AG04449 (cell line): ENCODE results near the gene GGA2.

Experiments used
- CTCF ChIA-PET: fragments of 350-600 bp; formaldehyde crosslinking; extraction: SDS; loops from one replicate; lab custom pipeline; 2021; ENCODE audit warnings: antibody characterized with exemption; lab: Yijun Ruan, JAX
- POLR2A ChIA-PET: fragments of 400-600, 350-600 bp; formaldehyde crosslinking; extraction: SDS; loops from one replicate; lab custom pipeline; 2020; ENCODE audit warnings: antibody characterized with exemption, inconsistent platforms; lab: Yijun Ruan, JAX
- DNase-seq: peaks from one replicate; pipeline ENCODE4 v3.0.0-alpha.2; 2010; ENCODE audit warnings: low read depth, low spot score
- H3K4me3 ChIP-seq: 2 replicates; pipeline ENCODE4 v1.5.1; 2011; ENCODE audit warnings: low read depth, mild to moderate bottlenecking, control low read depth, low read length
- TF ChIP-seq, protein P1 (sequence below): IDR thresholded peaks from one replicate; pipeline ENCODE4 v1.5.1; 2011; ENCODE audit warnings: mild to moderate bottlenecking, moderate library complexity, low read length, control low read depth, inconsistent platforms; ENCODE audit not compliant: insufficient read depth; ENCODE audit errors: missing control alignments

GGA2 gene

DNA sequence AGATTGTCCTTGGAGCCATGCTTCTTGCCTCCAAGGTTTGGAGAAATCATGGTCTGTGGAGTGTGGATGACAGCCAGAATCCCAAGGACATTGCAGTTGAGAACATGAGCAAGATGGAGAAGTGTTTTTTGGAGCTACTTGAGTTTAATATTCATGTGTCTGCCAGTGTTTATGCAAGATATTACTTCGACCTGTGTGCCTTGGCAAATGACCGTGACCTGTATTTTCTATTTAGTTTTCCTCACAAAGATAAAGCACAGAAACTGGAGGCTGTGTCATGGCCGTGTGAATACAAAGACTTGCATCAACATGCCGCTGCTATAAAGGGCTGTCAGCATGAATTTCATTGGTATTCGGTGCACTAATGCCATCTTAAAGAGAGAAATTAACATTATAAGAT lies 9.0 kb downstream of the GGA2 start:
- CTCF ChIA-PET = no interaction called here
- no peak overlapping the region for H3K4me3 ChIP-seq
- TF ChIP-seq, protein P1, sequence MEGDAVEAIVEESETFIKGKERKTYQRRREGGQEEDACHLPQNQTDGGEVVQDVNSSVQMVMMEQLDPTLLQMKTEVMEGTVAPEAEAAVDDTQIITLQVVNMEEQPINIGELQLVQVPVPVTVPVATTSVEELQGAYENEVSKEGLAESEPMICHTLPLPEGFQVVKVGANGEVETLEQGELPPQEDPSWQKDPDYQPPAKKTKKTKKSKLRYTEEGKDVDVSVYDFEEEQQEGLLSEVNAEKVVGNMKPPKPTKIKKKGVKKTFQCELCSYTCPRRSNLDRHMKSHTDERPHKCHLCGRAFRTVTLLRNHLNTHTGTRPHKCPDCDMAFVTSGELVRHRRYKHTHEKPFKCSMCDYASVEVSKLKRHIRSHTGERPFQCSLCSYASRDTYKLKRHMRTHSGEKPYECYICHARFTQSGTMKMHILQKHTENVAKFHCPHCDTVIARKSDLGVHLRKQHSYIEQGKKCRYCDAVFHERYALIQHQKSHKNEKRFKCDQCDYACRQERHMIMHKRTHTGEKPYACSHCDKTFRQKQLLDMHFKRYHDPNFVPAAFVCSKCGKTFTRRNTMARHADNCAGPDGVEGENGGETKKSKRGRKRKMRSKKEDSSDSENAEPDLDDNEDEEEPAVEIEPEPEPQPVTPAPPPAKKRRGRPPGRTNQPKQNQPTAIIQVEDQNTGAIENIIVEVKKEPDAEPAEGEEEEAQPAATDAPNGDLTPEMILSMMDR = no peak
- POLR2A ChIA-PET = no interaction called here
- no peak for DNase-seq

DNA sequence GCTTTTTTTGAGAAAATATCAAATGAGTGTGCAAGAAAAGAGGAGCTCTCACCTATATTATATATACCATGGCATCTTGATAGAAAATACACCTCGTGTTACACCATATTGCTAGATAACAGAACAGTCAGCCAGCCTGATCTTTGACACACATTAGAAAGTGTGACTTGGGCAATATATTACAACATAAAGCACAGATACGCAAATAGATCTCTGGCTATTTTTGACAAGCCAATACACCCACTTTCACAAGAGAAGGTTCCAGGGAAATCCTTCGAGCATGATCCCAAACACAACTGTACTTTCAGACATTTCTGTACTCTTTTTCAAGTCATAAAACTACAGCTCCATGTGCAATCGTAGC lies 9.4 kb downstream of the GGA2 start:
- TF ChIP-seq, protein P1 = no peak
- POLR2A ChIA-PET = no interaction called here
- DNase-seq = no peak

DNA sequence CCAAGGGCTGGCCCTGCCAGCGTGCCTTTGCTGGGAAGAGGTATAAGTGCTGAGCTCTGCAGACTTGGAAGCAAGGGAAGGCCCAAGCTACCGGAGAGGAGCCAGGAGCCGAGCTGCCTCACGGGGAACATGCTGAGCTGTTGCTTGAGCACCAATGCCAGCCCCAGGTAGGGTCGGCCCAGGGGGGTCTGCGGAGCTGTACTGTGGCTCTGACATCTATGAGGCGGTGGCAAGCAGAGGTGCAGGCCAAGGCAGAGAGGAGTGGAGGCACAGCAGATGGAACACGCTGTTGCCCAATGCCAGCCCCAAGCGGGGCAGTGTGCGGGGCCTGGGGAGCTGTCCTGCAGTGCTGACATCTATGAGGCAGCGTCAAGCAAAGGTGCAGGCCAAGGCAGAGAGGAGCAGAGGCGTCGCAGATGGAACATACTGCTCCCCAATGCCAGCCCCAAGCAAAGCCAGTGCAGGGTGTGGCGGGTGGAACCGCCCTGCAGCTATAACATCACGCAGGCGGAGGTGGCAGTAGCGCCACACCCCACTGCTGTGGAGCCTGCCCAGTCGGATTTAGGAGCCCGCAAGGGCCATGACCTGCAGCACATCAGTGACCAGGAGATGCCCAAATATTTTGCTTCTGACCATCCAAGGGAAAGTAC lies 10.0 kb downstream of the GGA2 start:
- CTCF ChIA-PET = interaction anchor here (1.2 kb wide), 1 partner anchor 66 kb away, joined by 5 read pairs; no protein-coding TSS in a partner anchor
- no peak for DNase-seq

More for the DNA sequence above, 9.4 kb downstream of the GGA2 start:
- H3K4me3 ChIP-seq = no peak overlapping the region
- CTCF ChIA-PET = interaction anchor here (1.2 kb wide), 1 partner anchor 67 kb away, joined by 5 read pairs; no protein-coding TSS in a partner anchor

DNA sequence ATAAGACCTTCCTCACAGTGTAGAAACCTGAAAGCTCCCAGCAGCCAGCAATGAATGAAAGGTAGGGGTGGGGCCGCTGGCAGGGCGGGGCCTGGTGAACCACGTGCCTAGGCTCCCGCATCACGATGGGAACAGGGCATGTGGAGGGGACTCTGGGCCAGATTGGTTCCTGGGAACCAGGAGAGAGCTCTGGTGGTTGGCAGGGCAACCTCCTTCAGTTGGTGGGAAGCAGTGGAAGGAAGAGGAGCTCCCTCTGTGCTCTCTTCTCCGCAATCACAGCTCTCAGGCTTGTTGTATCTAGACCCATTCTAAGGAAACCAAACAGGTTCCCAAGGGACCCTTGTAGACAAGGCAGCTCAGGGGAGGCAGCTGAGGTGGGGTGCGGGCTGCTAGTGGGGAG lies 10.5 kb downstream of the GGA2 start:
- TF ChIP-seq, protein P1 = no peak
- no peak overlapping the region for H3K4me3 ChIP-seq
- CTCF ChIA-PET = interaction anchor here (1.2 kb wide), 1 partner anchor 66 kb away, joined by 5 read pairs; no protein-coding TSS in a partner anchor
- POLR2A ChIA-PET = no interaction called here
- no peak for DNase-seq

More for the DNA sequence above, 10.0 kb downstream of the GGA2 start:
- POLR2A ChIA-PET = no interaction called here
- no peak overlapping the region for H3K4me3 ChIP-seq
- TF ChIP-seq, protein P1 = no peak

DNA sequence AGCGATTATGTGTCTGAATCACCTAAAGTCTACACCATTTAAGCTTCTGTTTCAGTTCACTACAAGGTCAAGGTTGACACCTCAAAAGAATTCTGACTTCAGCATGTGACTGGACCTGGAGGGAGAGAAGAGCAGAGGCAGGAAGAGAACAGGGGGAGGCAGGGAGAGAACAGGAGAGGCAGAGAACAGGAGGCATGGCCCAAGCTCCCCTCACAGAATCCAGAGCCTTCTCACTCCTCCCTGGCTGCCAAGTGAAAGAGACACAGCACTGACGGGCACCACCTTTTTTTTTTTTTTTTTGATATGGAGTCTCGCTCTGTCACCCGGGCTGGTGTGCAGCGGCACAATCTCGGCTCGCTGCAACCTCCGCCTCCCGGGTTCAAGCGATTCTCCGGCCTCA lies 11.4 kb downstream of the GGA2 start:
- H3K4me3 ChIP-seq = no peak overlapping the region
- POLR2A ChIA-PET = no interaction called here
- no peak for DNase-seq
- CTCF ChIA-PET = interaction anchor here (0.7 kb wide), 1 partner anchor 16 kb away, joined by 4 read pairs; no protein-coding TSS in a partner anchor
- TF ChIP-seq, protein P1 = no peak

DNA sequence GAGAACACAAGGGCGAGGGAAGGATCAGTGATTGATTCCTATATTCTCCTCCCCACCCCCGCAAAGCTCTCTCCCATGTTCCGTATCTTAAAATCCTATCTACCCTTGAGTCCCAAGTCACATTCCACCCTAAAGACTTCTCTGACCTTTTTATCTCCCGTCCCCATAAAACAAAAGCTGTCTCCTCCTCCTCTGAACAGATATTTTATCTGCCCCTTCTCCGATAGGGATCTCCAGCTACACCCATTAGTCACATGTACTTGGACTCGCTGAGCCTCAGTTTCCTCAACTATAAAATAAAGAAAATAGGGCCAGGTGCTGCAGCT lies 12.8 kb downstream of the GGA2 start:
- CTCF ChIA-PET = interaction anchor here (1.2 kb wide), 1 partner anchor 9 kb away, joined by 4 read pairs; no protein-coding TSS in a partner anchor
- TF ChIP-seq, protein P1 = no peak
- DNase-seq = no peak
- H3K4me3 ChIP-seq = no peak overlapping the region
- POLR2A ChIA-PET = no interaction called here
